ENCODE data around the gene RASGRP2. TPM values are rescaled to one million over a fixed set of nuclear protein-coding genes. Genes with fewer than 3 reads are reported as not detected.

The RASGRP2 gene
- total and polyA plus RNA-seq, 2 experiments from 2014 or later, result 30.1 to 50.4 TPM

DNA sequence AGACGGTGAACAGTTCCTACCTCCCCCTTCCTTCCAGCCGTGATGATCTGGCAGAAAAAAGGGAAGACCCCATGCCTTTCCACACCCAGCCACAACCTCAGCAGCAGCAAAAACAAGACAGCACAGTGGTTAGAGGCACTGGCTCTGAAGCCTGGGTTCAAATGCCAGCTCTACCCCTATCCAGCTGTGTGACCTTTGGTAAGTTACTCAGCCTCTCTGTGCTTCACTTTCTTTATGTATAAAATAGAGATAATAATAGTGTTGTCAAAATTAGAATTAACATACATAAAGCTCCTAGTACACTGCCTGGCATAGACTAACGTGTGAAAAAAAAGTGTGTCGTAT is 25.2 kb downstream of the RASGRP2 start:
- Histone ChIP-seq H3K36me3 (ENCODE audit: insufficient read depth) (no peaks in the 10 kb centered on the region), H4K20me1 (replicated peaks; ENCODE audit: insufficient read depth) (peaks cover 5% of the 10 kb centered on the region; the same call in 1 of the 2 replicates), H2AFZ (no peak overlapping the region), H3K4me2 (no peak overlapping the region), H3F3A (replicated peaks; ENCODE audit: low read depth) (peaks cover 9% of the 10 kb centered on the region), H3K4me1 (ENCODE audit: insufficient read depth) (peaks cover 32% of the 10 kb centered on the region), H3K79me2 (replicated peaks; ENCODE audit: insufficient read depth) (no peaks in the 10 kb centered on the region), H3K27ac (ENCODE audit: low read depth) (no peak overlapping the region), H3K9me2 (ENCODE audit: insufficient read depth) (no peaks in the 10 kb centered on the region), H3K4me3 (no peak overlapping the region), H3K27me3 (ENCODE audit: insufficient read depth) (peaks cover 39% of the 10 kb centered on the region)
- no peaks in the 10 kb centered on the region; the same call in 2 of the 3 replicates for H3K36me3 Mint-ChIP-seq (ENCODE audit: low read depth)
- H3K4me3 Mint-ChIP-seq, result no peak overlapping the region
- H3K27ac Mint-ChIP-seq, result no peak overlapping the region
- TF ChIP-seq CREB1 (CRISPR knock-in tag; IDR thresholded peaks at IDR 0.05; ENCODE audit: low read depth), result no peak
- no peak for TF ChIP-seq REST (IDR thresholded peaks at IDR 0.05; ENCODE audit: unreplicated experiment)
- no peak for TF ChIP-seq STAT1 (IDR thresholded peaks at IDR 0.05; ENCODE audit: unreplicated experiment)
- TF ChIP-seq POLR2AphosphoS5 (IDR thresholded peaks at IDR 0.05; ENCODE audit: low read depth), result no peak
- TF ChIP-seq, protein P1, sequence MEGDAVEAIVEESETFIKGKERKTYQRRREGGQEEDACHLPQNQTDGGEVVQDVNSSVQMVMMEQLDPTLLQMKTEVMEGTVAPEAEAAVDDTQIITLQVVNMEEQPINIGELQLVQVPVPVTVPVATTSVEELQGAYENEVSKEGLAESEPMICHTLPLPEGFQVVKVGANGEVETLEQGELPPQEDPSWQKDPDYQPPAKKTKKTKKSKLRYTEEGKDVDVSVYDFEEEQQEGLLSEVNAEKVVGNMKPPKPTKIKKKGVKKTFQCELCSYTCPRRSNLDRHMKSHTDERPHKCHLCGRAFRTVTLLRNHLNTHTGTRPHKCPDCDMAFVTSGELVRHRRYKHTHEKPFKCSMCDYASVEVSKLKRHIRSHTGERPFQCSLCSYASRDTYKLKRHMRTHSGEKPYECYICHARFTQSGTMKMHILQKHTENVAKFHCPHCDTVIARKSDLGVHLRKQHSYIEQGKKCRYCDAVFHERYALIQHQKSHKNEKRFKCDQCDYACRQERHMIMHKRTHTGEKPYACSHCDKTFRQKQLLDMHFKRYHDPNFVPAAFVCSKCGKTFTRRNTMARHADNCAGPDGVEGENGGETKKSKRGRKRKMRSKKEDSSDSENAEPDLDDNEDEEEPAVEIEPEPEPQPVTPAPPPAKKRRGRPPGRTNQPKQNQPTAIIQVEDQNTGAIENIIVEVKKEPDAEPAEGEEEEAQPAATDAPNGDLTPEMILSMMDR (conservative IDR thresholded peaks at IDR 0.05; ENCODE audit: low read depth in 2 of 2), result no peak
- no peak for TF ChIP-seq ETS1 (IDR thresholded peaks at IDR 0.05)
- no peak for TF ChIP-seq EZH2phosphoT487 (IDR thresholded peaks at IDR 0.05; ENCODE audit: unreplicated experiment)
- TF ChIP-seq, protein P2, sequence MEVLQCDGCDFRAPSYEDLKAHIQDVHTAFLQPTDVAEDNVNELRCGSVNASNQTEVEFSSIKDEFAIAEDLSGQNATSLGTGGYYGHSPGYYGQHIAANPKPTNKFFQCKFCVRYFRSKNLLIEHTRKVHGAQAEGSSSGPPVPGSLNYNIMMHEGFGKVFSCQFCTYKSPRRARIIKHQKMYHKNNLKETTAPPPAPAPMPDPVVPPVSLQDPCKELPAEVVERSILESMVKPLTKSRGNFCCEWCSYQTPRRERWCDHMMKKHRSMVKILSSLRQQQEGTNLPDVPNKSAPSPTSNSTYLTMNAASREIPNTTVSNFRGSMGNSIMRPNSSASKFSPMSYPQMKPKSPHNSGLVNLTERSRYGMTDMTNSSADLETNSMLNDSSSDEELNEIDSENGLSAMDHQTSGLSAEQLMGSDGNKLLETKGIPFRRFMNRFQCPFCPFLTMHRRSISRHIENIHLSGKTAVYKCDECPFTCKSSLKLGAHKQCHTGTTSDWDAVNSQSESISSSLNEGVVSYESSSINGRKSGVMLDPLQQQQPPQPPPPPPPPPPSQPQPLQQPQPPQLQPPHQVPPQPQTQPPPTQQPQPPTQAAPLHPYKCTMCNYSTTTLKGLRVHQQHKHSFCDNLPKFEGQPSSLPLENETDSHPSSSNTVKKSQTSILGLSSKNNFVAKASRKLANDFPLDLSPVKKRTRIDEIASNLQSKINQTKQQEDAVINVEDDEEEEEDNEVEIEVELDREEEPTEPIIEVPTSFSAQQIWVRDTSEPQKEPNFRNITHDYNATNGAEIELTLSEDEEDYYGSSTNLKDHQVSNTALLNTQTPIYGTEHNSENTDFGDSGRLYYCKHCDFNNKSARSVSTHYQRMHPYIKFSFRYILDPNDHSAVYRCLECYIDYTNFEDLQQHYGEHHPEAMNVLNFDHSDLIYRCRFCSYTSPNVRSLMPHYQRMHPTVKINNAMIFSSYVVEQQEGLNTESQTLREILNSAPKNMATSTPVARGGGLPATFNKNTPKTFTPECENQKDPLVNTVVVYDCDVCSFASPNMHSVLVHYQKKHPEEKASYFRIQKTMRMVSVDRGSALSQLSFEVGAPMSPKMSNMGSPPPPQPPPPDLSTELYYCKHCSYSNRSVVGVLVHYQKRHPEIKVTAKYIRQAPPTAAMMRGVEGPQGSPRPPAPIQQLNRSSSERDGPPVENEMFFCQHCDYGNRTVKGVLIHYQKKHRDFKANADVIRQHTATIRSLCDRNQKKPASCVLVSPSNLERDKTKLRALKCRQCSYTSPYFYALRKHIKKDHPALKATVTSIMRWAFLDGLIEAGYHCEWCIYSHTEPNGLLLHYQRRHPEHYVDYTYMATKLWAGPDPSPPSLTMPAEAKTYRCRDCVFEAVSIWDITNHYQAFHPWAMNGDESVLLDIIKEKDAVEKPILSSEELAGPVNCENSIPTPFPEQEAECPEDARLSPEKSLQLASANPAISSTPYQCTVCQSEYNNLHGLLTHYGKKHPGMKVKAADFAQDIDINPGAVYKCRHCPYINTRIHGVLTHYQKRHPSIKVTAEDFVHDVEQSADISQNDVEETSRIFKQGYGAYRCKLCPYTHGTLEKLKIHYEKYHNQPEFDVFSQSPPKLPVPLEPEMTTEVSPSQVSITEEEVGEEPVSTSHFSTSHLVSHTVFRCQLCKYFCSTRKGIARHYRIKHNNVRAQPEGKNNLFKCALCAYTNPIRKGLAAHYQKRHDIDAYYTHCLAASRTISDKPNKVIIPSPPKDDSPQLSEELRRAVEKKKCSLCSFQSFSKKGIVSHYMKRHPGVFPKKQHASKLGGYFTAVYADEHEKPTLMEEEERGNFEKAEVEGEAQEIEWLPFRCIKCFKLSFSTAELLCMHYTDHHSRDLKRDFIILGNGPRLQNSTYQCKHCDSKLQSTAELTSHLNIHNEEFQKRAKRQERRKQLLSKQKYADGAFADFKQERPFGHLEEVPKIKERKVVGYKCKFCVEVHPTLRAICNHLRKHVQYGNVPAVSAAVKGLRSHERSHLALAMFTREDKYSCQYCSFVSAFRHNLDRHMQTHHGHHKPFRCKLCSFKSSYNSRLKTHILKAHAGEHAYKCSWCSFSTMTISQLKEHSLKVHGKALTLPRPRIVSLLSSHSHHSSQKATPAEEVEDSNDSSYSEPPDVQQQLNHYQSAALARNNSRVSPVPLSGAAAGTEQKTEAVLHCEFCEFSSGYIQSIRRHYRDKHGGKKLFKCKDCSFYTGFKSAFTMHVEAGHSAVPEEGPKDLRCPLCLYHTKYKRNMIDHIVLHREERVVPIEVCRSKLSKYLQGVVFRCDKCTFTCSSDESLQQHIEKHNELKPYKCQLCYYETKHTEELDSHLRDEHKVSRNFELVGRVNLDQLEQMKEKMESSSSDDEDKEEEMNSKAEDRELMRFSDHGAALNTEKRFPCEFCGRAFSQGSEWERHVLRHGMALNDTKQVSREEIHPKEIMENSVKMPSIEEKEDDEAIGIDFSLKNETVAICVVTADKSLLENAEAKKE (CRISPR knock-in tag; IDR thresholded peaks at IDR 0.05), result no peak
- TF ChIP-seq JUNB (IDR thresholded peaks at IDR 0.05; ENCODE audit: unreplicated experiment), result no peak
- no peak for TF ChIP-seq ZNF114 (CRISPR knock-in tag; IDR thresholded peaks at IDR 0.05)
- no peak for TF ChIP-seq NANOG (IDR thresholded peaks at IDR 0.05; ENCODE audit: borderline replicate concordance)
- no peak for TF ChIP-seq EZH2 (IDR thresholded peaks at IDR 0.05; ENCODE audit: low read depth, unreplicated experiment)
- no peak for TF ChIP-seq ZNF331 (CRISPR knock-in tag; IDR thresholded peaks at IDR 0.05; ENCODE audit: low read depth)
- DNase-seq (ENCODE audit: low spot score) (no peak), ATAC-seq (no peak)
- peaks cover 56% of the 10 kb centered on the region for H3K4me1 Mint-ChIP-seq
- H3K27me3 Mint-ChIP-seq (ENCODE audit: insufficient read depth, low read depth, poor library complexity), result peaks cover 54% of the 10 kb centered on the region
- H3K9me3 Mint-ChIP-seq, result no peaks in the 10 kb centered on the region

Measured in GM23338 (cell line).